HG03432 (cell line): Measurements from ENCODE around the gene MTG1.
"Not testable (repeated sequence)": the region's sequence is repeated elsewhere in the genome, so short reads cannot be mapped to it uniquely, and the experiment has no call there.

Experiments used
- ATAC-seq: cut with Tn5 transposase; IDR thresholded peaks from one replicate; pipeline ENCODE4 v1.9.1; 2021; ENCODE audit warnings: mild to moderate bottlenecking, moderate library complexity; ENCODE audit not compliant: unreplicated experiment

Gene MTG1

DNA sequence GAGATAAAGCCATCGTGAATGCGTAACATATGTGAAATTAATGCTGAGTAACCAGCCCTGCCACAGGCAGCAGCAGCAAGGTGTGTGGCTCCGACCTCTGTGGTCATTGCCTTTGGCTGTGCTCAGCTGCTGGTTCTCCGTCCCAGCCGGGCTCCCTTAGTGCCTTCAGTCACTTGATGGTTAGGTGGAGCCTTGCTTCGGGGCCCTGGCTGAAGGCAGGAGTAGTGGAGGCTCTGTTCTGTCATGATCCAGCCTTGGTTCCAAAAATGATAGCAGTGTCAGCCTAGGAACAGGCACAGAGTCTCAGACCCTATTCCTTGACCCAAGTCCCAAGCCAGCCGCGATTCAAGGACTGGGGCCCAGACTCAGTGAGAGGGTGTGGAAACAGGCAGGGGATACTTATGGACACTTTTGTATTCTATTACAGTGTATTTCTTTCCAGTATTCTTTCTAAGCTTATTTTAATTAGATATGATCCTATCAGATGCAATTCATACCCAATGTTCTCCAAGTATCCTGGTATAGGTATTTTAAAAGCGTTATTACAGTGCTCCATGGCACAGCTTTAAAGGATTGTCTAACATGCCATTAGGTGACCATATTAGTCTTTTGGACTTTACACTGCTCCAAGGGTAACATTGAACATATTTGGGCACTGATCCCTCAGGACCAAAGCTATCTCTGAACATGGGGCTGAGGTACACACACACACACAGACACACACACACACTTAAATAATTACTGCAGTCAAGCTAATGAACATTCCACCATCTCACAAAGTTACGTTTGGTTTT lies 68.8 kb downstream of the MTG1 start:
- ATAC-seq = no peak

DNA sequence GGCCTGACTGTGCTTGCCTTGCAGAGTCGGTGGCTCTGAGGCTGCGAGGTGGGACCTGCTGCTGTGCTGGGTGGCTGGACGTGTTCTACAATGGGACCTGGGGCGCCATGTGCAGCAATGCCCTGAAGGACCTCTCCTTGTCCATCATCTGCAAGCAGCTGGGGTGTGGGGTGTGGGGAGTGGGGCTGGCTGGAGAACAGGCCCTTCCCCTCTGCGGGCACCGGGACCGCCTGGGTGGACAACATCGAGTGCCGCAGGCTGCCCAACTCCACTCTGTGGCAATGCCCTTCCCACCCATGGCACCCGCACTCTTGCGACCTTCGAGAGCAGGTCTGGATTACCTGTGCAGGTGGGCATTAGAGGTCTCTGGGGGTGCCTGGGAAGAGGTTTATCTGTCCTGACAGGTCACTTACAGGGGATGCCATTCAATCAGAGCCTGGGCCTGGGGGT lies 70.7 kb downstream of the MTG1 start:
- no peak for ATAC-seq

DNA sequence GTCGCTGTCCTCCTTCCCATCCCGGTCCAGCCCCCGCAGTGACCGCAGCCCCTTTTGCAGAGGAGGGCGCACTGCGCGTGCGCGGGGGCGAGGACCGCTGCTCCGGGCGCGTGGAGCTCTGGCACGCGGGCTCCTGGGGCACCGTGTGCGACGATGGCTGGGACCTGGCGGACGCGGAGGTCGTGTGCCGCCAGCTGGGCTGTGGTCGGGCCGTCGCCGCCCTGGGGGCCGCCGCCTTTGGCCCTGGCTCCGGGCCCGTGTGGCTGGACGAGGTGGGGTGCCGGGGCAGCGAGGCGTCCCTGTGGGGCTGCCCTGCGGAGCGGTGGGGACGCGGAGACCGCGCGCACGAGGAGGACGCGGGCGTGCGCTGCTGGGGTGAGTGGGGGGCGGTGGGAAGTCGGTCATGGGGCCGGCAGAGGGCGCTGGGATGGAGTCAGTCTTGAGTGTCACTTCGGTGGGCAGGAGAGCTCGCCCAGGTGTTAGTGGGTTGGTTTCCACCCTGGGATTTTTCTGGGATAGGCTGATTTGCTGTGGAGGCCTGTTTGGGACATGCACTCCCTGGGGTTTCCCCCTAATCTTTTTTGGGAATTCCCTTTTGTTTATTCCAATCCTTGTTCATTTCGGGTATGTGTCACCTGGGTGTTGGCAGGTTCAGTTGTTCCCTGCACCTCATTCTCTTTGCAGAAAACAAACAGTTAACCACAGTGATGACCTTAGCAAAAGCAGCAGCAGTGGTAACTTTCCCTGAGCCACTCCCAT lies 71.4 kb downstream of the MTG1 start:
- no peak for ATAC-seq

DNA sequence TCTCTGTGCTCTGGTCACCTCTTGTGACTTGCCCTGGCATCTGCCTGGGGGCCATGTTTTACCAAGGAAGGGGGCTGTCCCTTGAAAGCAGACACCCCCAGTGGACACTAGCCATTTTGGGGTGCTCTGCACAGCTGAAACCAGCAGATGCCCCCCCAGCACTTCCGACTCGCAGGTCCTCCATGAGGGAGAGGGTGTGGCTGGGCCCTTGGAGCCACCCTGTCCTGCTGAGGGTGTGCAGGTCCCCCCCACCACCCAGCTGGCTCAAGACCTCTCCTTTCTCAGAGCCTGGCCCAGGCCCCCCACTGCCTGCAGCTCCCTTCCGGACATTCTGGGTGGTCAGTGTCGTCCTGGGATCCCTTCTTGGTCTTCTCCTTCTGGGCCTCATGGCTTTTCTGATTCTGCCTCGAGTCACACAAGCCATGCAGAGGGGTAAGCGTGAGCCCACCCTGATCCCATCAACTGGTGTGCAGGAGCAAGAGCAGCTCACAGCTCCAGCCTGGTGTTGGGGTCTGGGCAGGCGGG lies 72.1 kb downstream of the MTG1 start:
- ATAC-seq = no peak

DNA sequence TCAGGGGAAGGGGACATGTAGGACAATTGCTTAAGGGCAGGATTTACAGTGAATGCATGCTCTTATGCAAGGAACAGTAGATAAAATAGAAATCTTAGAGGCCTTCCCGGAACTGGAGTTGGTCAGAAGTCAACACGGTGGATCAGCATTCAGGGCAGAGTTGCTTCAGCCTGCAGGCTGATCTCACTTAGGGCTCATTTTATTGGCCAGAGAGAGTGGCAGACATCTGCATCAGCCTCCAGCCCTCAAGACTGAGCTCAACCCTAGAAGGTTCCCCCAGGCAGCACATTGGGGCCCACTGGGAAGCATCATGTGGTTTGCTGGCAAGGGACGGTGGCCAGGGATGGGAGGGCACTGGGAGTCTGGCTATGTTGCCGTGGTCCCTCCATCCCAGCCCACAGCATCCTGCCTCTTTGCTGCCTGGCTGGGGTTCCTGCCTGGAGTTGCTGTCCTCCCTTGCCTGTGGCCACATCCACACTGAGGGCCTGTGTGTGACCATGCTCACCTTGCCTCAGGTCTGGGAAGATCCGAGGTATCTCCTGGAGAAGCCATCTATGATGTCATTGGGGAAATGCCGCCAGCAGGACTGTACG lies 72.8 kb downstream of the MTG1 start:
- ATAC-seq = no peak

DNA sequence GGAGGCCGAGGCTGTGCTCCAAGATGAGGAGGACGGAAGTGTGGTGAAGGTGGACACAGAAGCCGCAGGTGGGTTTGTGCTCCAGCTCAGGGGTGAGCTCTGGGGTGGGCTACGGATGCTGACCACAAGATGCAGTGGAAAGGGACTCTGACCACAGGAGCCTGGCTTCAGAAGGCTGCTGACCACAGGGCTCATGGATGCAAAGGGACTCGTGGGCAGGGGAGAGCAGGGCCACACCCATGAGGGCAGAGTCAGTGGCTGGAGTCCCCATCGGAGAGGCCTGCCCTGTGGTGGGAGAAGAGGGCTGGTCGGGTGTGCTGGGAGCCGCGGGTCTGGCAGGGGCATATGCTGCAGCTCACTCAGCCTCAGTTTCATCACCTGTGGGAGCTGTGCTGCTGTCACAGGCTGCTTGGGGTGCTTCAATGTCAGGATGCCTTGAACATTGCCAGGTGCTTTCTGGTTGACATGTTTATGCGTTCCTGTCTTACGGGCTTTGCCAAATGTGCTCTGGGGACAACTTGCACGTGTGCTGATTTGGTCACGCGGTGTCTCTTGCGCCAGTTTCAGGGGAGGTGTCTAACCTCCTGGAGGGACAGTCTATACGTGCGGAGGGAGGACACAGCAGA lies 73.4 kb downstream of the MTG1 start:
- no peak for ATAC-seq

DNA sequence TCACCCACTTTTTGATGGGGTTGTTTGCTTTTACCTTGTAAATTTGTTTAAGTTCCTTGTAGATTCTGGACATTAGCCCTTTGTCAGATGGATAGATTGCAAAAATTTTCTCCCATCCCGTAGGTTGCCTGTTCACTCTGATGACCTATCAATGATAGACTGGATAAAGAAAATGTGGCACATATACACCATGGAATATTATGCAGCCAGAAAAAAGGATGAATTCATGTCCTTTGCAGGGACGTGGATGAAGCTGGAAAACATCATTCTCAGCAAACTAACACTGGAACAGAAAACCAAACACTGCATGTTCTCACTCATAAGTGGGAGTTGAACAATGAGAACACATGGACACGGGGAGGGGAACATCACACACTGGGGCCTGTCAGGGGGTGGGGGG lies 75.2 kb downstream of the MTG1 start:
- ATAC-seq = not testable (repeated sequence)

DNA sequence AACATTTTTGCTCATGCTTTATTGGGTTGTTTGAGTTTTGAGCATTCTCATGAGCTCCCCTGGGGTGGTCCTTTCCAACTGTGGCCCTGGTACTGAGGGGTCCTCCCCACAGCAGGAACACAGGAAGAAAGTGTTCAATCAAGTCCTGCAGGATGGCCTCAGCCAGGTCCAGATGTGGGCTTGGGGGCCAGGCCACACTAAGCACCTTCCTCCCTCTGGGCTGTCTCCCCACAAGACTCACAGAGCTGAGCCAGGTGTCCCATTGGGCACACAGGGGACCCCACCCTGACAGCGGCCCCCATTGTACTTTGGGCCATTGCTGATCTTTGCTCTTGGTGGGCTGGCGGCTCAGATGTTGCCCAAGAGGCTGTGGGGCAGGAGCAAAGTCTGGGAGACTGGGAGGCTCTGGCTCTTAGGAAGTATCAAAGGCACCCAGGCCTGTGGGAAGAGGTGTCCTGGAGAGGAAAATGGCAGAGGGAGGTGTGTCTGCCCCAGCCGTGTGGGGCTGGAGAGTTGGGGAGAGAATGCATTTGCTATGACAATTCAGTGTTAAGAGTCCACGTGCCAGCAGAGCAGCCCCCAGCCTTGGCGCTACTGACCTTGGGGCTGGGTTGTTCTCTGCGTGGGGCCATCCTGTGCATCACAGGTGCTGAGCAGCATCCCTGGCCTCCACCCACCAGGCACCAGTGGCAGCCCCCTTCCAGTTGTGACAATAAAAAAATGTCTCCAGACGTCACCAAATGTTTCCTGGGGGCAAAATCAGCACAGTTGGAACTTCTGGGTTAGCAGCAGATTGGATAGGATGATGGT lies 77.5 kb downstream of the MTG1 start:
- no peak for ATAC-seq
